SH-SY5Y (cell line): ENCODE data around the gene ECHDC1.

Experiments used
- GATA2 ChIP-seq: IDR thresholded peaks from 2 replicates; pipeline ENCODE4 v1.6.1; 2011; ENCODE audit warnings: mild to moderate bottlenecking, low read depth, low read length
- GATA3 ChIP-seq: IDR thresholded peaks from 2 replicates; pipeline ENCODE4 v1.6.1; 2011; ENCODE audit warnings: low read depth, mild to moderate bottlenecking, low read length, moderate library complexity

ECHDC1 gene

DNA sequence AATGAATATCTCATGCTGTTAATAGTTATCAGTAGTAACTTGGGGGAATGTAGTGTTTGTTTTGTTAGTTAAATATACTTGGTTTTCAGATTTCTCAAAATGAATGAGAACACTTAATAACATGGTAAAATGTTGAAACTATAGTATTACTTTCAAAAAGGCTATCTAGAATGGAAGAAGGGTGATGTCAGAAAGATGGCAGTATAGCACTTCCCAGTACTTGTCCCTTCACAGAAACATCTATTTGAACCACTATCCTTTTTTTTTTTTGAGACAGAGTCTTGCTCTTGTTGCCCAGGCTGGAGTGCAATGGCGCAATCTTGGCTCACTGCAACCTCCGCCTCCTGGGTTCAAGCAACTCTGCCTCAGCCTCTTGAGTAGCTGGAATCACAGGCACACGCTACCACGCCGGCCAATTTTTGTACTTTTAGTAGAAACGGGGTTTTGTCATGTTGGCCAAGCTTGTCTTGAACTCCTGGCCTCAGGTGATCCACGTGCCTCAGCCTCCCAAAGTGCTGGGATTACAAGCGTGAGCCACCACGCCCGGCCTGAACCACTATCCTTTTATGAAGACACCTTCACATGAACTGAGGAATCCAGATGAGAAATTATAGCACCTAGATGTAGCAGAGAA is 4.7 kb upstream of the ECHDC1 start:
- TF ChIP-seq GATA2 (no peak), GATA3 (no peak)

- TF ChIP-seq GATA2 (no peak), GATA3 (no peak)
Observed at GRCh38 chr6:127347178-127347577, 3.8 kb upstream of the ECHDC1 start.

DNA sequence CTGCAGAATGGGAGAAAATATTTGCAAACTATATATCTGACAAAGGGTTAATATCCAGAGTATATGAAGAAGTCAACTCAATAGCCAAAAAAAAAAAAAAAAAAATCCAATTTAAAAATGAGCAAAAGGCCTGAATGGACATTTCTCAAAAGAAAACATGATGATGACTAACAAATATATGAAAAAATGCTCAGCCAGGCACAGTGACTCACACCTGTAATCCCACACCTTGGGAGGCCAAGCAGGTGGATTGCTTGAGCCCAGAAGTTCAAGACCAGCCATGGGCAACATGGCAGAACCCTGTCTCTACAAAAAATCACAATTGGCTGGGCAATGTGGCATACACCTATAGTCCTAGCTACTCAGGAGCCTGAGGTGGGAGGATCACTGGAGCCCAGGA is 2.1 kb upstream of the ECHDC1 start:
- TF ChIP-seq GATA2 (no peak), GATA3 (no peak)

DNA sequence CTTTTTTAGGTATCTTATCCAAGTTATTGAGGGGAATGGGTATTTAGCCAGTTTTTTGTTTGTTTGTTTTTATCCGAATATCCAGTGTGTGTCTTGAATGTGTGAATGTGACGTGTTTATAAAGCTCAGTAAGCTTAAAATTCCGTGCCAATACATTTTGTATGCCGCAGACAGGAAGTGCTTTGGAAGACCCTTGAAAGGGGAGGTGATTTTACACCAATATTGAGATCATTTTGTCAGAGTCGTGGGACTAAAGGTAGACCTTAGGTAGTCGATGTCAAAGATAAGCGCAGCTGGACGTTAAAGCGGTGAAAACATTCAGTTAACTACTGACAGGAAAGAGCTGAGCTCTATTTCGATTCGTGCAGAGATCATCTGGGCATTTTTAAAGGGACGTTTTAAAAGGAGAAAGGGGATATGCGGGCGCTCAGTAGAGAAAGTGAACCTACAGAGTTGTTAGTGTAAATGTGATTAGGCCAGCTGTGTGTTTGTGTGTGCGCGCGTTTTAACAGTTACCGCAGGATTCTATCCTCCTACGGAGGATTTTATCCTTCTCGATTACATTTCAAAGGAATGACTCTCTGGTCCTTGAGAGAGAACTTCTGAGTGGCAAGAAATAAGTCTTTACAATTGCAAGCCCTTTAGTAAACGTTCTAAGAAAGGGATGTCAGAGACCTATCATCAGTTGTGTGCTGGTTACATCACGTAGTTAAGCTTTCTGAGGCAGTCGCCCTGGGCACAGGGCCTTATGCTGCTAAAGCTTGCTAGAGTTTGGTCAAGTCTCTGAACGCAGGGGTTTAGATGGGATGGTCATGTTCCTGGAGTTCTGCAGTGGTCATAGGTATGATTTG is 625 bp upstream of the ECHDC1 start:
- no peak for TF ChIP-seq GATA3
- TF ChIP-seq GATA2, result peak; percentile 59

DNA sequence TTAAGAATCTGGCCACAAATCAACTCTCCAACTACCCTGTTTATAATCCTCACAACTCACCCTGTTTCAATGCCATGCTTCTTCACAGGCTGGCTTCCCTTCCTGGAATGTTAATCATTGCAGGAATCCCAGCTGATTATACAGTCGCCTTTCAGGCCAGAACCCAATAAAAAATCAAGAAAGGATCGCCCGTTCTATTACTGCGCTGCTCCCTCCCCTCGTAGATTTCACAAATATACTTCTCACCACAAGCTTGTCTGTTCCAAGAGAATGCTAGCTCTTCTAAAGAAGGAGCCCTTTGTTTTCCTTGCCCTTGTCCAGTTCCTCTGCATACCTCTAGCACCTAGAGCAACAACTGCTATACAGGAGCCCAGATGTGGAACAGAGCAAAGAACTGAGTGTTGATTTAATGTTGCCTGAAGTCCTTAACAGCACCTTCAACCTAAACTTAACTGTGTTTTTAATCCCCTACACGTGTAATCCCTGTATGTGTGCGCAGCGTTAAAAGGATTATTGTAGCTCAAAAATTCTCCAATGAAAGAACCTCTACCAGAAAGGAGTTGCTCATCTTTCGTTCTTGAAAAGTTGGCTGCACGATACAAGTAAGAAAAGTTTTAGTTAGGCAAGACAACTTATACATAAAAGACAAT is 988 bp downstream of the ECHDC1 start:
- TF ChIP-seq GATA3, result no peak
- TF ChIP-seq GATA2, result no peak

DNA sequence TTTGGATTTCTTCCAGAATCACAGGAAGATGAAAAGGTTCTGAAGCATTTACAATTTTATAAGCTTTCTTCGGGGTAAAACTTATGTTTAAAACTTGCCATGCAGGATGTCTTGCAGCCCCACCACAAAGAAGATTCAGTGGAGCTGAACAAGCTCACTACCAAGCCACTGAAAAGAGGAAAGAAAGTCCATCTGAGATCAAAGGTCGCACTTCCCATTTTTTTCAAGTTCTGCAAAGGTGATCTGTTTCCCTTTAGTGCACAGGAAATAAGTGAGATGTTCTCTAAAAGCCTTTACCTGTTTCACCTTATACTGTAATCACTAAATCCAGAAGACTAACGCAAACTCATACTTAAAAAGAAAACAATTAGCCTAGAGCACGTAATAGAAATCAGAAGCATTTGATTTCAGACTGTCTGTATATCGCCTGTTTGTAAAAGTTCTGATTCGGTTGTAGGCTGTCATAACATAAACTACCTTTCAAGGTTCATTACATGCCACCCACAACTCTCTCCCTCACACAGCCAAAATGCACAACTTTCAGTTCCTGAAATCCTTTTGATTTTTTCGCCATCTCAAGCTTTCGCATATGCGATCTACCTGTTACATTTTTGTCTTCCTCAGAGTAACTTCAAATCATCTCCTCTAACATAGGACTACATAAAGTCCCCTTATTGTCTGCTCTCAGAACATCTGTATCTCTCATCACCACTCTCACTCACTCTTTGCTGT is 1.8 kb downstream of the ECHDC1 start:
- TF ChIP-seq GATA2, result no peak
- TF ChIP-seq GATA3, result no peak

DNA sequence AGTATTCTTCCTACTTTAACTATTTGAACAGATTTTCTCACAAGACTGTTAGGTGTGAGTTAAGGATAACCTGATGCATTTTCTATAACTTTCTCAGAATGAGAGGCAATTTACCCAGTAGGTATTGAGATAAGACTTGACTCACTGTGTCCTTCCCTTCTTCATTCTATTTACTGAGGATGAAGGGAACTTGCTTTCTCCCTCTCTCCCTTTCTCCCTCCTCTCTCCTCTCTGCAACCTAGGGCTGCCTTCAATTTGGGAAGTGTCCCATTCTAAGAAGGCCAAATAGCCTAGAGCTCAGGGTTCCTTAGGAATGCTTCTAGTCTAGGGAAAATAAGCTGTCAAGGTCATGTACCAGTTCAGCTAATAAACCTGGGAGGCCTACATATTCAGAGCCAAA is 3.2 kb downstream of the ECHDC1 start:
- no peak for TF ChIP-seq GATA2
- TF ChIP-seq GATA3, result no peak

DNA sequence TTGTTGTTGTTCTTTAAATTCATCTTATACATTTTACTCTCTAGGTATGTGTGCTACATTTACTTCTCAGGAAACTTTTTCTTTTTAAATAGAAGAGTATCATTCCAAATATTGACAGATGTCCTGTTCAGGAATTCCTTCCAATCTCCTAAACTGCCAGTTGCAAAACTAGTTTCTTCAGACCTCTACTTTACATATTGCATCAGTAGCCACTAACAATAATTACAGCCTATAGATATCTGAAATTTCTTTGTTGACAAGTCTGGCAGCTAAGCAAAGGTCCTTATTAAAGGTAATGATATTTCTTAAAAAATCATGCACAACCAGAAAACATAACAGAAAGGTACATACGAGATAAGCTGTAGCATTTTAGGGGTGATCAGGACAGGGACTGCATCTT is 4.5 kb downstream of the ECHDC1 start:
- TF ChIP-seq GATA3 (no peak), GATA2 (no peak)

- TF ChIP-seq GATA2 (no peak), GATA3 (no peak)
Observed at GRCh38 chr6:127332383-127332961, 10.9 kb downstream of the ECHDC1 start.

DNA sequence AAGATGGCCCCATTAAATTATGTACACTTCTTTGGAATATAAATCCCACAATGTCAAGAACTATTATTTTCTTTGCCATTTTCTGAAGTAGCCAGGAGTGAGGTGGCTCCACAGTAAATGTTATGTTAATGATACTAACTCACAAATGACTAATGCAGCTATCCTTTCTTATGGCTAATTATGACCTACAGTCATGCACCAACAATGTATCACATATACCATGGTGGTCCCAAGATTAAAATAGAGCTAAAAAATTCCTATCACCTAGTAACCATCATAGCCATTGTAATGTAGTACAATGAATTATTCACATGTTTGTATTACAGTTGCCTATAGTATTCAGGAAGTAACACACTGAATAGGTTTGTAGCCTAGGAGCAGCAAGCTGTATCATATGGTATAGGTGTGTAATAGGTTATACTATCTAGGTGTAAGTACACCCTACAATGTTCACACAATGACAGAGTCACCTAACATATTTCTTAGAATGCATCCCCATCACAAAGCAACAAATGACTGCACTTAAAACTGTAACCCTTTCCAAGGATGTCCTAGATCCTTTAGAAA is 15.3 kb downstream of the ECHDC1 start:
- TF ChIP-seq GATA2 (no peak), GATA3 (no peak)

DNA sequence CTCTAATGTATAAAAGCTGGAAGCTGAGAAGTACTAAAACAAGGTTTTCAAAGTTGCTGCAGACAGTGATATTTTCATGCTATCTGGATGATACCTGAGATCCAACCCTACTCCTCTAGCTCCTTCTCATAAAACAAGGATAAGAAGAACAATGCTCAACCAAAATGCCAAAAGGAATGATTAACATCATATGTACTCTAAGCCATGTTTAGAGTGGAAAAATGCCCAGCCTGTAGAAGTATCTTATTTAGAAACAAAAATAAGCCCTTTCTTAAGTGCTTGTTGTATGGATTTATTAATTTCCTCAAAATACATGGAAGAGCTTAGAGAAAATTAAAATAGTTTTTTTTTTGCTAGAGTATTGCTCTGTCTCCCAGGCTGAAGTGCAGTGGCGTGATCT is 23.7 kb downstream of the ECHDC1 start:
- TF ChIP-seq GATA2 (no peak), GATA3 (no peak)

- TF ChIP-seq GATA3, result no peak
- no peak for TF ChIP-seq GATA2
Observed at GRCh38 chr6:127317388-127318128, 25.9 kb downstream of the ECHDC1 start.

DNA sequence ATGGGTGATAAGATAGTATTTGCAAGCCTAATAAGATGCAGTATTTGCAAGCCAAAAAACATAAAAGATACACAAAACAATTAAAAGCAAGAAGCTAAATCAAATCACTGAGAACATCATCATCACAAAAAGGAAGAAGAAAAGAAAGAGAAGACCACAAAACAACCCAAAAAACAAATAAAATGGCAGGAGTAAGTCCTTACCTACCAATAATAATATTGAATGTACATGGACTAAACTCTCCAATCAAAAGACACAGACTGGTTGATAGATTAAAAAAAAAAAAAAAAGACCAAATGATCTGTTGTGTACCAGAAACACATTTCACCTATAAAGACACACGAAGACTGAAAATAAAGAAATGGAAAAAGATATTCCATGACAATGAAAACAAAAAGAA is 37.7 kb downstream of the ECHDC1 start:
- TF ChIP-seq GATA3 (no peak), GATA2 (no peak)
